GM21381 (cell line): ENCODE results near the gene ZNF200.
"Not testable (repeated sequence)": the region's sequence is repeated elsewhere in the genome, so short reads cannot be mapped to it uniquely, and the experiment has no call there.

Experiments used
- ATAC-seq: cut with Tn5 transposase; IDR thresholded peaks from one replicate; pipeline ENCODE4 v1.9.1; 2021; ENCODE audit warnings: mild to moderate bottlenecking, moderate library complexity; ENCODE audit not compliant: unreplicated experiment

Gene ZNF200

DNA sequence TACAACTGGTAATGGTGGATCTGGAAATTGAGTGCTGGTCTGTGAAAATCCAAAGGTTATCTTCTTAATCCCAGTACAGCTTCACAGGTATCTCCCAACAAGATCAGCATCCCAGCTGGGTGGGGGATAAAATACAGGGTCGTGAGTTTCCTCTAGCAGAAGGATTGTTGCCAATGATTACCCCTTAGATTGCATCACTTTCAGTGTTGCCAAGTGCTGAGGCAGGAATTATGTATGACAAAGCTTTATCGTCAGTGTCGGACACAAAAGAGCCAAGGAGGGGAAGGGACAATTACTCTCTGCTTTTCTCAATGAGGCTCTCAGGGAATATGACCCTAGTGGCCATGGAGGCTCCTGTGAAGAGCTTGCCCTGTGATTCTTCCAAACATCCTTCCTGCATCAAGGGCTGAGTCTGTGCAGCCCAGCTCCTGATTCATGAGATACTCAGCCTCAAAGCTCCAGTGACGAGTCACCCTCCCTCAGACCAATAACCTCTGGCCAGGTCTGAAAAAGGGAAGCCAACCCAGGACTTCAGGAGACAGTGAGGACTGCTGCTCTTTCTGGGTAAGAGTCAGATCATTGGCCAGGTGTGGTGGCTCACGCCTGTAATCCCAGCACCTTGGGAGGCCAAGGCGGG is 31.9 kb downstream of the ZNF200 start:
- ATAC-seq, result no peak

DNA sequence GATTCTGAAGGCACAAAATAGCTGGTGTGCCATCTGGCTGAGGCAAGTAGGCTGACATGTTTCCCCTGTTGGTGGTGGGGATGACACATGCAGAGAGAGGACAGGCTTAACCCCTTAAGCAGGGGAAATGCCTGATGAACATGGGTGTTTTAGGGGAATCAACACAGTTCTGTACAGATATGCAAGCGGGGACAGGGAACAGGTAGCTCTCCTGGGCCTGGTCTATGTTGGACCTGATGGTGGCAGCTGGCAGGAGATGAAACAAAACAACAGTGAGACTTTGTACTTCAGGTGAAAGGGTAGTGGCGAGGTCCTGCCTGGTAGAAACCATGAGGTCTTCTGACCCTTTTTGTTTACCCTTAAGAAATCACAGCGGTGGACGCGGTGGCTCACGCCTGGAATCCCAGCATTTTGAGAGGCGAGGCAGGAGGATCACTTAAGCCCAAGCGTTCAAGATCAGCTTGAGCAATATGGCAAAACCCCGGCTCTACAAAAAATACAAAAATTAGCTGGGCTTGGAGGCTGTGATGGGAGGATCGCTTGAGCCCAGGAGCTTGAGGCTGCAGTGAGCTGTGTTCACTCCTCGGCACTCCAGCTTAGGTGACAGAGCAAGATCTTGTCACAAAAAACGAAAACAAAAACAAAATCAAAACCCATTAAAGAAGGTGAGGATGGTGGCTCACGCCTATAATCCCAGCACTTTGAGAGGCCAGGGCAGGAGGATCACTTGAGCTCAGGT is 36.5 kb downstream of the ZNF200 start:
- no peak for ATAC-seq

- ATAC-seq, result not testable (repeated sequence)
These were observed 37.1 kb downstream of the ZNF200 start for GRCh38 chr16:3197694-3198333.

DNA sequence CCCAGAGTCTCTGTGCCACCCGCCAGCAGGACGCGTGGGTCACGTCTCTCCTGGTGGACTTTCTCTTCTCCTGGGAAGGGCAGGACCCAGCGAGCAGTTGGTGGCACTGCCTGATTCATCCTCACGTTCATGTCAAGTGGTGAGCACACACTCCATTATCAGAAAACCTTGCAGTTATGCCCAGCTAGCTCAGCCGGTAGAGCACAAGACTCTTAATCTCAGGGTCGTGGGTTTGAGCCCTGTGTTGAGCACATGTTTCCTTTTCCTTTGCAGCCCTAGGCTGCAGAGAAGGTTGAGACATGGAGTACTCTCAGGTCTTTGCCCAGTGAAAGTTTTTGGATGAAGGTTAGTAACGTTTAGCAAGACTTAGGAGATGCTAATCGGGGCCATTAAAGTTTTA is 39.0 kb downstream of the ZNF200 start:
- ATAC-seq, result no peak

- ATAC-seq, result no peak
These were observed 40.2 kb downstream of the ZNF200 start for GRCh38 chr16:3194792-3195191.

- no peak for ATAC-seq
These were observed 41.4 kb downstream of the ZNF200 start for GRCh38 chr16:3193221-3194212.

DNA sequence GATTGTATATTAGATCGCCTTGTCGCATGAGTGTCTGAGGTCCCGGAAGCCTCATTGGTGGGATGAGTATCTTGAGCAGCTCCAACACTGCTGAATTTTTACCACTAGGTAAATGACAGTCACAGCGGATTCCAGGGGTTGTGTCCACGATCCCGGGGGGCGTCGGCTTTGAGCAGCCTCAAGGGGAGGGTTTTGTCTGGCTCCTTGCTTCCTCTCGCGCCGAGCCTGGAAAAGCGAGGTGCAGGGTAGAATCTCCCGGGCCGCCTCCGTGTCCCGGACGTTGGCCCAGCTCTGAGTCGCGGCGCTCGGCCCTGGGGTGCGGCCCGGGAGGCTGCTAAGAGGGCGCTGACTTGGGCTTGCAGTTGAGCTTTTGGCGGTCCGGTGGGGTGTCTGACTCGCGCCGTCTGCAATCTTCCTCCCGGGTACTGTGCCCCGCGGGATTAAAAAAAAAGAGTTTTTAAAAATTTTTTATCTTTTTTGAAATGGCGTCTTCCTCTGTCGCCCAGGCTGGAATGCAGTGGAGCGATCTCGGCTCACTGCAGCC is 42.4 kb downstream of the ZNF200 start:
- no peak for ATAC-seq

DNA sequence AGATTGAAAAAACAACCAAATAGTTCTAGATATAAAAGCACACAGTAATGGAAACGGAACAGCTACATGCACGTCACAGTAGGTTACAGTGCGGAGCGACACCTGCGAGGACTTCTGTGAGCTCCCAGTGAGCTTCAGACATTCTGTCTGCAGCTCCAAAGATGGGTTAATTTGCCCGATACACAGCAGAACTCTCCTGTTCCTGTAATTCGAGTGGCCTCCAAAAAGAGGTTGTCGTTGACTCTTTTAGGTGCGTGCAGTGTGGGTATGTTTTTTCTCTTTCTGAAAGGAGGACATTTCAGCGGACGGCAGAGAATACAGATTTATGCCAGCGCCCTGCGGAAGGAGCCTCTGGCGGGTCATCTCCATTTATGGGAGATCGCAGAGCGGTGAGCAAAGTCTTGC is 44.0 kb downstream of the ZNF200 start:
- no peak for ATAC-seq

DNA sequence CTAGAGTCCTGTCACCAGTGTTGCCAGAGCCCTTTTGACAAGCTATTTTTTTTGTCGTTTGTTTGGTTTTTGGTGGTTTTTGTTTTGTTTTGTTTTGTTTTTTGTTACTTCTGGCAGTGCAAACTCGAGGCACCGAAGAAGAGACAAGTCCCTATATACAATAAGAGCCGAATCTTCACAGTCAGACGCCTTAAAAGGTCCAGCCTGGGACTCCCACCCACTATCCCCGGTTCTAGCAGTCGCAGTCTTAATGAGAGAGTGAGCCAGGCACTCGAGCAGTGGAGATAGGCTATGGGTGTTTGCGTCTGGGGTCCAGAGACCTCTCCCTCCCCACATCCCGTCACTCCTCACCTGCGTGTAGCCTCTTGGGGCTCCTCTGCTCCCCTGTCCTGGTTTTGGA is 45.1 kb downstream of the ZNF200 start:
- no peak for ATAC-seq

DNA sequence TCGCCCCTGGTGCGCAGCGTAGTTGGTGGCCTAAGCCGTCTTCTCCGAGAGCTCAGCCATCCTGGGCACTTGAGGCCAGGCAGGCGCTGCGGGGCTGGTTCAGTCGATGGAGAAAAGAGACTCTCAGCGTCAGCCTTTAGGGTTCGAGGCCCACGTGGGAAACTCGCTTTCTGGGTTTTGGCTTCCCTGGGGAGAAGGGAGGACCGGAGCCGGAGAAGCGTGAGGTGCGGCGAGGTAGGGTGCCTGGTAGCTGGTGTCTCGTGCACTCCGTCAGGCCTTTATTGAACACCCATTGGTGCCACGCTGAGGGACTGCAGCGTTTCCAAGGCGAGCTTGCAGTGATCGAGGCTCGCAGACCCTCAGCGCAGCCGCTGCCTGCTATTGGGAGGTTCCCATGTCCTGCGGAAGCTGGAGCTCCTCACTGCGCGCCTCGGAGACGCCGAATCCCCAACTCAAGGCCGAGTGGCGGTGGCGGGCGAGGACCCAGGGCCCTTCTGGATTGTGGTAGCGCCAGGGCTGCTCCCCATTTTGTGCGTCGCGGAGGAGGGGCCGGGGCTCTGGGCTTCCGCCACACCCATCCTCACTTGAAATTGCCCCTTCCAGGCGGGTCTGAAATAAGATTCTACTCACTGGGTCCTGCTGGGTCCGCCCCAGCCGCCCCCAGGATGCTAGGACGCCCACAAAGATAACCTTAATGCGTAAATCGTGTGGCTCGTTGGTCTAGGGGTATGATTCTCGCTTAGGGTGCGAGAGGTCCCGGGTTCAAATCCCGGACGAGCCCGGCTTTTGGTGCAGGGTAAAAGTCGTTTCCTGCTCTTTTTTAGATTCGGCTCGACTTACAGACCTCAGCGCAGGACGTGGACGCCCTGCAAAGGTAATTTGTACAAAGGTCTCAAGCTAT is 45.8 kb downstream of the ZNF200 start:
- no peak for ATAC-seq

DNA sequence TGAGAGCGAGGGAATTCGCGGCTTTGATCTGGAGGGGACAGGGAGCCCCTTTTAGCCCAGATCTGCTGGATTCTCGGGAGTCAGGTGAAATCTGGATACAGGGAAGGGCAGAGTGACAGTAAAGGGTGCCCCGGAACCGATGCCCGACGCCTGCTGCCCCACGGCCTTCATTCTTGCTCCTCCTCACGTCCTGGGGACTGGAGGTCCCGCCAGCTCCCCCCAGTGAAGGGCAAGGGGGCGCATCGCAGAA is 46.4 kb downstream of the ZNF200 start:
- no peak for ATAC-seq

DNA sequence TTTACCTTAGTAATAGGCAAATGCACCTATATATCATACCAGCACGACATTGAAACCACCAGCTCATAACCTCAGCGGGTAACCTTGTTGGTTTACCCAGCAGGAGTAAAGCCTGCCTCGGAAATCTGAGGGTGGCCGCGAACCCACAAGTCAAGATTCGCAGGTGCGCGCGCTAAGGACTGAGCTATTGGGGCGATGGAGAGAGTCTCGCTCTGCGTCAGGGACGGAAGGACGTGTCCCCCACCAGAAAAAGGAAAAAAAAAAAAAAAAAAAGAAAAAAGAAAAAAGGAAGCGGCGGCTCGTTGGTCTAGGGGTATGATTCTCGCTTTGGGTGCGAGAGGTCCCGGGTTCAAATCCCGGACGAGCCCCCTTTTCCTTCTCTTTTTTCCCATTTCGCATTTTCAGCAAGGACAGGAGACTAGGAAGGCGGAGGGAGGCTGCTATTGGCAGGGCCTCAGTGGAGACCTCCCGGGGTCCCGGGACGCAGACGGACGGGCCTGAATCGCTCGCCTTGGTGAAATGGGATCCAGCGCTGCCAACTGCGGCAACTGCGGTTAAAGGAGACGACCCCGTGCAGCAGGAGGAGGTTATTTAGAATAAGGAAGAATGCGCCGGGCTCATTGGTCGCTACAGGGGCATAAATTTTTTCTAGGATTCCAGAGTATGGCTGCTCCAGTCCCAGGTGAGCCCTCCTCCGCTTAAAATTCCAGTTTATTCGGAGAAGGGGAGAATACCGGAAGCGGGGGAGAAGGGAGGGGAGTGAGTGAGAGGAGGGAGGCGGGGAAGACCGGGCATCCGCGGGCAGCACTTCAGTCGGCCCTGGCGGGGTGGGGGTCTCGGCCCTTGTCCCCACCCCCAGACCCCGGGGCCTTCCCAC is 46.9 kb downstream of the ZNF200 start, which contains the start of gene OR1F1:
OR1F1 (plus strand) TSS at position 407 of the 877 bp plus-strand sequence.
- no peak for ATAC-seq

DNA sequence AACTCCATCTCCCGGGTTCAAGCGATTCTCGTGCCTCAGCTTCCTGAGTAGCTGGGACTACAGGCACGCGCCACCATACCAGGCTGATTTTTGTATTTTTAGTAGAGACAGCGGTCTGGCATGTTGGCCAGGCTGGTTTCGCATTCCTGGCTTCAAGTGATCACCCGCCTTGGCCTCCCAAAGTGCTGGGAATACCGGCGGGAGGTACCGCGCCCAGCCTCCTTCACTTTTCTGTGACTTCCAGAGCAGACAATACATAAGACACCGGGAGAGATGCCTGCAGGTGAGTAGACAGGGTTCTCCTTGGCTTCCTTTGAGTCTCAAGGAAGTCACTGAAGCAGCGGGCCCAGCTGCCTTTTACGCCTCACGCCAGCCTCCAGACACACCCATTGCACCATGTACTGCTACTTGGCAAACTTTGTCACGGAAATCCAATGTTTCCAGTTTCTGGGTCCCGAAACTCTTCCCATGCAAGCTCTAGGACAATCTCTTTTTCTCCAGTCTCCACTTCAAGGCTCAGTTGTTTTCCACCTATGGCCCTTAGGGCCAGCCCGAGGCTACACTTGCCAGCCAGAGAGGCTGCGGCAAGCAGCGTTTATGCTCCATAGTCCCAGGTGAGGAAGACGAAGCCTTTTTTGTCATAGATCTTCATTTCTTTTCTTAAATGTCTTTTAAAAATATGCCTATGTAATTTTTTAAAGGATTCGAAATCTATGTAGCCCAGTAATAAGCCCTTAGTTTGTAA is 47.8 kb downstream of the ZNF200 start:
- no peak for ATAC-seq

- no peak for ATAC-seq
These were observed 51.4 kb downstream of the ZNF200 start for GRCh38 chr16:3183445-3184139.

DNA sequence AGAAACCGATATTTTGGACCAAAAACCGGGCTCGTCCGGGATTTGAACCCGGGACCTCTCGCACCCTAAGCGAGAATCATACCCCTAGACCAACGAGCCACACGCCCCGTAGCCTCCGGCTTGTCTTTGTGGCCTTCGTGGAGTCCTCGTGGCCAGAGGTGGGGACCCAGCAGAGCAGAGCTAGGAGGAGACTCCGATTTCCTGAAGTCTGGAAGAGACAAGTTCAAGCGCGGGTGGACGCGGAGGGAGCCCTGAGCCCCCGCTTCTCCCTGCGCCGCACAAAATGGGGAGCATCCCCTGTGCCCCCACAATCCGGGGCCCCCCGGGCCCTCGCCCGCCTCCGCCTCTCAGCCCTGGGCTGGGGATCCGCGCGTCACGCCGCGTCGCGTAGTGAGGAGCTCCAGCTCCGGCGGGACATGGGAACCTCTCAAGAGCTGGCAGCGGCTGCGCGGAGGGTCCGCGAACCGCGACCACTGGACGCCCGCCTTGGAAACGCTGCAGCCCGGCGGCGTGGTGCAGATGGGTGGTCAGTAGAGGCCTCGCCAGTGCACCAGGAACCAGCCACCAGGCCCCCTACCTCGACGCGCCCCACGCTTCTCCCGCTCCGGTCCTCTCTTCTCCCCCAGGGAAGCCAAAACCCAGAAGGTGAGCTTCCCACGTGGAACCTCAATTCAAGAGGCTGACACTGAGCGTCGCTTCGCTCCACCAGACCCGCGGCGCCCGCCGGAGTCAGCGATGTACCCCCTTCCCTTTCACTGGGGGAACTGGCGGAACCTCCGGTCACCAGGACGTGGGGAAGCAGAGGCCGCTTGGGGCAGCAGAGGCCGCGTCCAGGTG is 52.1 kb downstream of the ZNF200 start:
- no peak for ATAC-seq

DNA sequence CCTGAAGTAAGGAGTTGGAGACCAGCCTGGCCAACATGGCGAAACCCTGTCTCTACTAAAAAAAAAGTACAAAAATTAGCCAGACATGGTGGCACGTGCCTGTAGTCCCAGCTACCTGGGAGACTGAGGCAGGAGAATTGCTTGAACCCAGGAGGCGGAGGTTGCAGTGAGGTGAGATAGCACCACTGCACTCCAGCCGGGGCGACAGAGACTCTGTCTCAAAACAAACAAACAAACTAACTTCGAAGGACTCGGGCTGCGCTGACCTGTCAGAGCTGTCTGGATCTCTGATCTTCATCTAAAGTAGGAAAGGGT is 52.7 kb downstream of the ZNF200 start:
- ATAC-seq, result not testable (repeated sequence)

- ATAC-seq, result no peak
These were observed 54.5 kb downstream of the ZNF200 start for GRCh38 chr16:3180445-3180878.
